ENCODE data around the gene ENDOD1.

DNA sequence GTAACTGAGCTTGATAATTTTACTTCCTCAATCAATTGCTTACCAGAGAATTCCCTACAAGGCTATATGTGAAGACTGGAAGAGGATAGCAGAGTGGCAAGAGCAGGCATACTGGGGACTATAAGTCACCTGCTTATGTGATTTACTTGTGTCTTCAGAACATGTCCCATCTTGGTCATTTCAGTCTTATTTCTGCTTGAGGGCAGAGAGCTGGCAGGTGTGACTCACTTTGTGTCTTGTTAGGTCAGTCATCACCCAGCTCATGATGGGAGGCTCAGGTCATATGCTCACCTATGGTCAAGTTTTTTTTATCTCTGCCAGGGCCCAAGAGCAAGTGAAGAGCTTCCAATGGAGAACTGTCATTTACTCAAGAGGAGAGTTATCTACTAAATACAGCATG is 16.7 kb upstream of the ENDOD1 start:
- no peak for TF ChIP-seq MAX (IDR thresholded peaks at IDR 0.05; ENCODE audit: low read depth, low read length)
- TF ChIP-seq CTCF (IDR thresholded peaks at IDR 0.05; ENCODE audit: low read depth, low read length) = no peak

Data from NB4 (cell line).